GM21381 (cell line): Measurements from ENCODE around the gene WWC2.

Experiments used
- ATAC-seq: cut with Tn5 transposase; IDR thresholded peaks from one replicate; pipeline ENCODE4 v1.9.1; 2021; ENCODE audit warnings: mild to moderate bottlenecking, moderate library complexity; ENCODE audit not compliant: unreplicated experiment

WWC2 gene

DNA sequence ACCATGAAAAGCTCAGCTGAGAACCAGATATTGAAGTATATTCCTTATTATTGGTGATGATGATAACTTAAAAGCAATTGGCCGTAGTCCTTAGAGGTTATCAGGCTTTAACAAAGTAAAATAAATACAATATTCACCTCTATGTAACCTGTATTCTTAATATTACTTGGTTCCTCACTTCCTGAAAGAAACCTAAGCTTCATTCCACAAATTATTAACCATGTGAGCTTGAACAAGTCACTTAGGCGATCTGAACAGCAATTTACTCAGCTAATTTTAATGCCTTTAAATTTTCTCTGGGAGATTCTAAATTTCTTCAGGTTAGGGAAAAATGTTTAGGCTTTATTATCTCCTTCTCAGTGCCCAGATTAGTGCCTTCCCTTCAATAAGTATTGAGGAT, 151.8 kb downstream of the WWC2 start:
- ATAC-seq = no peak

- no peak for ATAC-seq
Observed at GRCh38 chr4:183252959-183253358, 153.9 kb downstream of the WWC2 start.

- ATAC-seq = no peak
Observed at GRCh38 chr4:183253451-183253850, 154.4 kb downstream of the WWC2 start.

DNA sequence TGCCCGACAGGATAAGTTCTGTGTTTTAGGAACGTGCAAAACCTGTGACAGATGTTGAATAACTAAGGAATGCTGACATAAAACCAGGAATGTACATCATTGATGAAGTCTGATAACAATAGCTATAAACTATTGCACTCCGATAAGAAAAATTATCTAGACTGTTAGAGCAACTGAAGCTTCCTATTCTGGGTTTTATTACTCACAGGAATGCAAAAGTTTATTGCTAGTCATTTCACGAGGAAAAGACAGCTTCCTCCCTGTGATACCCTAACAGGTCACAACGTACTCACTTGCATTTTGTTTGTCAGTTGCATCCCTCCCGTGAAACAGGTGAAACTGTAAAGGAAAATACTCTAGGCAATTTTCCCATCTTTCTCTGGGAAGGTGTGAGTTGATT, 155.1 kb downstream of the WWC2 start:
- ATAC-seq = no peak

DNA sequence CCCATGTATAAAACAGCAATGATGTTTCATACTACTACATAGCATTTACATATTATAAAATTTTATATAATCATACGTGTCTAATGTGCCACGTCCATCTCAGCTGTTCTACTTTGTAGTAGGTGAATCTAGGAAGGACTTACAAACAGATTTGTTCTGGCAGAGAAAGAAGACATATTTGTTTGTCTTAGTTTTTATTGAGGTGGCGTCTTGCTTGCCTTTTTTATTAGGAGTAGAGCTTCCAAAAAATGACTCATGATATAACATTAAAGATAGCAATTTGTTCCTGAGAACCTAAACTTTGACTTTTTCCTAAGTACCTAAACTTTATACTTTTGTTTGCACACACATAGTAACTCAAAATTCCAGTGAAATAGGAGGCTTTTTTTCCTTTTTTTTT, 156.4 kb downstream of the WWC2 start:
- no peak for ATAC-seq

DNA sequence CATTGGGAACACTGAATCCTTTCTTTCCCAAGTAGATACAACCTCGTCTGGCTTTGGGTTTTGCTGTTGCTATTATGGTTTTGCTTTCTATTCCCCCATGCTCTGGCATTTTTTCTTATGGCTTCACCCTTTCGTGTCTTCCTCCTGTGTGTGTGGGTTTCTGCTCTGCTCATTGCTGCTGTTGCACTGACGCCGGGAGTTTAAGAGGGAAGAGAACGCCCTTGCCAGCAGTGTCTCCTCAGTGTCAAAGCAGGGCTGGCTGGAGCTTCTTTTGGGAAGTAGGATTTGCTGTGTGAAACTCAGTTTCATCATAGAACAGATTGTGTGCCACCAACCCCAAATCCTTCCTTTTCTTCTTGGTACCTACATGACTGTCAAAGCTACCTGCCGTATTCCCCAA, 157.3 kb downstream of the WWC2 start:
- no peak for ATAC-seq

DNA sequence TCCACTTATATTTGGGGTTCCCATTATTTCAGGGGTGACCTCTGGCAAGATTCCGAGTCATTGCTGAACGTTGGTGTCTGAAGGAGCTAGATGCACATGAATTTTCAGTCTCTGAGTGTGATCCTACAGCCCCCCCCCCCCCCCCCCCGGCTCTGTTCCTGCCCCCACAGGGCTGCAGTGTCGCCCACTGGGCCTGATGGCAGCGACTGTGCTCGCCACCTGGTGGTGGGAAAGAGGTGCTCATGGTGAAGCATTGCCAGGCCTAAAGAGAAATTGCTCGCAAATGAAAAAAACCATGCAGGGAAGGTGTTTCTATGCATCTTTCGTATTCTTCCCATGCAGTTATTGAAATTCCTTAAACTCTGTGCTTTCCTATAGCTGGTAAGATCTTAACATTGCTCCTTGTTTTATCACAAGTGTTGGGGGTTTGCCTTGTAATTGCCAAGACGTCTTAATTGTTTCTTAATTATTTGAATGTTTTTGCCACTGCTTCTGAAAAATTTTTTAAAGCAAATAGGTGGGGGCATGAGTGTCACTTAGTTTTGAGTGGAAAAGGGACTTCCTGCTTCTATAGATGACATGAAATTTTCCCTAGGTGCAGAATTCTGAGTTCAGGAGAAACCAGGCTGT, 157.8 kb downstream of the WWC2 start:
- ATAC-seq = peak; percentile 81

GRCh38 chr4:183257808-183258207, 158.8 kb downstream of the WWC2 start:
- no peak for ATAC-seq

DNA sequence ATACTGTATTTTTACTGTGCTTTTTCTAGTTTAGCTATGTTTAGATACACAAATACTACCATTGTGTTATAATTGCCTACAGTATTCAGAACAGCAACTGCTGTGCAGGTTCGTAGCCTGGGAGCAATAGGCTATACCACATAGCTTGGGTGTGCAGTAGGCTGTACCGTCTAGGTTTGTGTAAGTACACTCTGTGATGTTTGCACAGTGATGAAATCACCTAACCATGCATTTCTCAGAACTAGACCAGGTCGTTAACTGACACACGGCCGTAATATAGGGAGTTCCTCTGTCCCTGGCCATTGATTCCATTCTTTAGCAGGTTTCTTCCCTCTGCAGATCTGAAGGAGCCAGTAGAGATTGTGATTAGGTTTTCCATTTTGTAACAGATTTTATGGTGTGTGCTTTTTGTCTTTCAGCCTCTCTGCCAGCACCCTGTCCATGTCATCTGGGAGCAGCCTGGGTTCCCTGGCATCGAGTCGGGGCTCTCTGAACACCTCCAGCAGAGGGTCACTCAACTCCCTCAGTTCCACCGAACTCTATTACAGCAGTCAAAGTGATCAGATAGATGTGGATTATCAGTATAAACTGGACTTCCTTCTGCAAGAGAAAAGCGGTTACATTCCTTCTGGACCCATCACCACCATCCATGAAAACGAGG, 161.6 kb downstream of the WWC2 start:
- ATAC-seq = no peak

- ATAC-seq = peak; percentile 93
Observed at GRCh38 chr4:183261953-183262775, 163.1 kb downstream of the WWC2 start.

GRCh38 chr4:183262776-183263100, 163.7 kb downstream of the WWC2 start:
- ATAC-seq = no peak

GRCh38 chr4:183263787-183264386, 164.8 kb downstream of the WWC2 start:
- ATAC-seq = no peak

GRCh38 chr4:183264614-183265013, 165.6 kb downstream of the WWC2 start:
- ATAC-seq = no peak

DNA sequence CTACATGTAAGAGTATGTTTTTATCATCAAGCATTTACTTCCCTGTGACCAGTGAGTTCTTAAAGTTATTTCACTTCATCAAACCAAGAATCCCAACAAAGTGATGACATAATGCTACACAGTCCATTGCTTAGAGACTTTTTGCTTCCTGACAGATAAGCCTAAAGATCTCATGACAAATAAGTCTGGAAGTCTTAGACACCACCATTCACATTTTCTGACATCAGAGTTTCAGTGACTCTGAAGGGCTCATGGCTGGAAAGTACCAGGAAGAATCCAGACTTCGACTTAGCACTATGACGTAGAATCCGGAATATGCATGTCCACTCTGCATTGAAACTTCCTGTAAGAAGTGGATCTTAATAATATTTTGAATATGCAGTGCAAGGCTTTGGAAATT, 167.3 kb downstream of the WWC2 start:
- no peak for ATAC-seq

GRCh38 chr4:183268556-183268955, 169.5 kb downstream of the WWC2 start:
- no peak for ATAC-seq

DNA sequence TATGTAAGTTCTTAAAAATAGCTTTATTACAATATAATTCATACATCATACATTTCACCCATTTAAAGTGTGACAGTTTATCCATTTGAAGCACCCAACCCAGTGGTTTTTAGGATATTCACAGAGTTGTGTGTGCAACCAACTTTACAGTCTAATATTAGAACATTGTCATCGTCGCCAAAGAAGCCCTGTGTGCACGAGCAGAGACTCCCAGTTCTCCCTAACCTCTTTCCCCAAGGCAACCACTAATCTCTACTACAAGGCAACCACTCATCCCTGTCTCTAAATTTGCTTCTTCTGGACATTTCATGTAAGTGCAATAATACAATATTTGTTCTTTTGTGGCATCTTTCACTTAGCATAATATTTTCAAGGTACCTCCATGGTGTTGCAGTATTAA, 173.3 kb downstream of the WWC2 start:
- ATAC-seq = no peak

DNA sequence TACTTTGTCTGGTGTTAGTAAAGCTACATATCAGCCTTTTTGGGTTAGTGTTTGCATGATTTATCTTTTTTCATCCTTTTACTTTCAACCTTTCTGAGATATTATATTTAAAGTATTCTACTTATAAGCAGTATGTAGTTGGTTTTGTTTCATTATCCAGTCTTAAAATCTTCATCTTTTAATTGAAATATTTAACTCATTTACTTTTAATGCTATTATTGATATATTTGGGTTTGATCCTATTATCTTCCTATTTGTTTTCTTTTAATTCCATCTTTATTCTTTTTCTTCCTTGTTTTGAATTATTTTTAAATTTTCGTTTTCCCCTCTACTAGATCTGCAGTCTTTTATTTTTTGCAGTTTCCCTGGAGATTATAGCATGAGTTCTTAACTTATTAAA, 177.0 kb downstream of the WWC2 start:
- ATAC-seq = no peak

DNA sequence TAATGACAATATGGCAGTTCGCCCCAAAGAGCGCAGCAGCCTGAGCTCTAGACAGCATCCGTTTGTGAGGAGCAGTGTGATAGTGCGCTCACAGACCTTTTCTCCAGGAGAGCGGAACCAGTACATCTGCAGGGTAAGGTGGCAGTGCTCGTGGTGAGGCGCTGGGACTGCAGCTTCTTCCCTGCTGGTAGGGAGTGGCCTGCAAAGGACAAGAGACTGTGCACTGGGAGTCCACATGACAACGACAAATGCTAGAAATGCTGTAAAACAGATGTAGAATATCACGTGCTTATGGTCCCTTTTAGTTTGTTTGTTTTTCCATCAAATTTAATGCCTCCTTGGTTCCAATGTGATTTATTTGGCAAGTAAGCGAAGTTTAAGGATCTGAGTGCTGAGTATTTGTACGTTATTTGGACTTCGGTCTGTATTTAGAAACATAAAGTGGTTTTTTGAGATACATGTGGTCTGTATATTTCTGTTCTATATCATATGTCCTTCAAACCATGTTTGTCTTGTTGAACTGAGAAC, 185.3 kb downstream of the WWC2 start:
- no peak for ATAC-seq

- no peak for ATAC-seq
Observed at GRCh38 chr4:183284965-183285364, 185.9 kb downstream of the WWC2 start.

- no peak for ATAC-seq
Observed at GRCh38 chr4:183285886-183286285, 186.8 kb downstream of the WWC2 start.

DNA sequence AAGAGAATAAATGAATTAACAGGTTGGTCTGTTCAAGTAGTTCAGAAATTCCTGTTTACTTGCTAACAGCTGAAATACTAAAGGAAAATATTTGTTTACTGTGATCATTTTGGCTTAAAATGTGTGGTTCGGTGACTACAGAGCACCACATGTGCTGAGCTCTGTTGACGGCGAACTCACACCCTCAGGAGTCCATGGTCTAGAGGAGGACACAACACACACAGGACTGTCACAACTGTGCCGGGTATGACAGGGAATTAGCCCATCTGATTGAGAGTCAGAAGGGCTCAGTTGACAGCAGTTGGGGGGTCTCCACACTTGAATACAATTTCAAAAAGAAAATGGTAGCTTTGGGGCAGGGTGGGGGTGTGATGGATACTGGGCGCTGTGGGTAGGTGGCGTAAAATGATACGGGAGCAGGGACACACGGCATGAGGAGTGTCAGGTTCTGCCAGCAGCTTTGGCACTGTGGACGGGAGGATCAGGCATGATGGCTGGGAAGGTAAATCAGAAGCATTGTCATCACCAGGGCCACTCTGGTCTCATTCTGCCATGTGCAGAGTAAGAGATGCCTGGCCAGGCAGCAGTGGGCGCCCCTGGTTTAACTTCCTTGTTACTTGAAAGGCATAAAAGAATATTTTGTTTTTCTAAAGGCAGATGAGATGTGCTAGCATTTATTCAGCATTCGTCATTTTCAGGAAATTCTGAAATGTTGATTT, 187.7 kb downstream of the WWC2 start:
- peak; percentile 27 for ATAC-seq
